ENCODE data around the gene TRIO.

TRIO gene

GRCh38 chr5:14256756-14257393 lies 113.7 kb downstream of the TRIO start:
- DNase-seq (ENCODE audit: insufficient read length, low spot score) (no peak), FAIRE-seq (no peak)
- no peak for TF ChIP-seq CTCF (IDR thresholded peaks at IDR 0.05; ENCODE audit: insufficient read depth, missing control alignments)

- no peak for FAIRE-seq
- no peak for TF ChIP-seq CTCF (IDR thresholded peaks at IDR 0.05; ENCODE audit: insufficient read depth, missing control alignments)
- no peak for DNase-seq (ENCODE audit: insufficient read length, low spot score)
These were observed 114.9 kb downstream of the TRIO start for GRCh38 chr5:14257995-14258403.

GRCh38 chr5:14258840-14259239 lies 115.7 kb downstream of the TRIO start:
- no peak for TF ChIP-seq CTCF (IDR thresholded peaks at IDR 0.05; ENCODE audit: insufficient read depth, missing control alignments)
- no peak for FAIRE-seq
- no peak for DNase-seq (ENCODE audit: insufficient read length, low spot score)

- TF ChIP-seq CTCF (IDR thresholded peaks at IDR 0.05; ENCODE audit: insufficient read depth, missing control alignments), result no peak
- no peak for DNase-seq (ENCODE audit: insufficient read length, low spot score)
- no peak for FAIRE-seq
These were observed 117.5 kb downstream of the TRIO start for GRCh38 chr5:14260637-14261036.

GRCh38 chr5:14261235-14261634 lies 118.1 kb downstream of the TRIO start:
- FAIRE-seq (no peak), DNase-seq (ENCODE audit: insufficient read length, low spot score) (no peak)
- TF ChIP-seq CTCF (IDR thresholded peaks at IDR 0.05; ENCODE audit: insufficient read depth, missing control alignments), result no peak

- TF ChIP-seq CTCF (IDR thresholded peaks at IDR 0.05; ENCODE audit: insufficient read depth, missing control alignments), result no peak
- FAIRE-seq (no peak), DNase-seq (ENCODE audit: insufficient read length, low spot score) (no peak)
These were observed 118.9 kb downstream of the TRIO start for GRCh38 chr5:14261856-14262611.

- DNase-seq (ENCODE audit: insufficient read length, low spot score), result no peak
- TF ChIP-seq CTCF (IDR thresholded peaks at IDR 0.05; ENCODE audit: insufficient read depth, missing control alignments), result no peak
- no peak for FAIRE-seq
These were observed 120.0 kb downstream of the TRIO start for GRCh38 chr5:14263113-14263512.

Measured in D721Med (cell line).